Neural cell (in vitro differentiated cells): Measurements from ENCODE around the gene C10orf53. TPM values are rescaled to one million over a fixed set of nuclear protein-coding genes. Genes with fewer than 3 reads are reported as not detected.

Experiments used
- H2AFZ ChIP-seq: fragments of 200-600, 300-800 bp; sonication (generic), shearing (Covaris generic); 2 replicates; pipeline ENCODE4 v1.6.0; 2014; ENCODE audit warnings: low read depth, mild to moderate bottlenecking, antibody characterized with exemption, low read length, moderate library complexity
- H3F3A ChIP-seq: fragments of 200-600 bp; shearing (Covaris generic); 2 replicates; pipeline ENCODE4 v1.6.1; 2016; ENCODE audit warnings: mild to moderate bottlenecking, moderate library complexity, mixed read lengths, antibody characterized with exemption, low read length; ENCODE audit not compliant: insufficient read depth, poor library complexity, severe bottlenecking
- H3K27ac ChIP-seq: fragments of 200-600, 300-800 bp; sonication (generic), shearing (Covaris generic); 2 replicates; pipeline ENCODE4 v1.5.1; 2014; ENCODE audit warnings: mild to moderate bottlenecking, low read length, moderate library complexity
- H3K27me3 ChIP-seq: fragments of 300-800, 200-600 bp; sonication (generic), shearing (Covaris generic); 2 replicates; pipeline ENCODE4 v1.6.0; 2014; ENCODE audit warnings: mild to moderate bottlenecking, low read depth, low read length, moderate library complexity; ENCODE audit not compliant: insufficient read depth
- H3K36me3 ChIP-seq: fragments of 300-800, 200-600 bp; sonication (generic), shearing (Covaris generic); 2 replicates; pipeline ENCODE4 v1.5.1; 2014; ENCODE audit warnings: mild to moderate bottlenecking, antibody characterized with exemption, low read length, moderate library complexity; ENCODE audit not compliant: insufficient read depth
- H3K4me2 ChIP-seq: fragments of 300-800, 200-600 bp; sonication (generic), shearing (Covaris generic); 2 replicates; pipeline ENCODE4 v1.6.0; 2014; ENCODE audit warnings: mild to moderate bottlenecking, low read length
- H3K4me3 ChIP-seq: fragments of 300-800, 200-600 bp; sonication (generic), shearing (Covaris generic); 2 replicates; pipeline ENCODE4 v1.5.1; 2014; ENCODE audit warnings: mild to moderate bottlenecking, low read length, moderate library complexity
- H3K79me2 ChIP-seq: fragments of 200-600 bp; shearing (Covaris generic); replicated peaks from 2 replicates; pipeline ENCODE4 v1.6.0; 2014; ENCODE audit warnings: mild to moderate bottlenecking, low read length, moderate library complexity; ENCODE audit not compliant: insufficient read depth
- H3K9ac ChIP-seq: fragments of 300-800, 200-600 bp; sonication (generic), shearing (Covaris generic); 2 replicates; pipeline ENCODE4 v1.6.1; 2016; ENCODE audit warnings: mild to moderate bottlenecking, low read length, mixed read lengths
- H3K9me2 ChIP-seq: fragments of 200-600 bp; shearing (Covaris generic); 2 replicates; pipeline ENCODE4 v1.6.1; 2016; ENCODE audit warnings: mild to moderate bottlenecking, low read length, mixed read lengths; ENCODE audit not compliant: insufficient read depth
- H3K9me3 ChIP-seq: fragments of 200-600, 300-800 bp; sonication (generic), shearing (Covaris generic); 2 replicates; pipeline ENCODE4 v1.6.1; 2016; ENCODE audit warnings: mild to moderate bottlenecking, mixed run types, low read length, moderate library complexity, mixed read lengths
- H4K20me1 ChIP-seq: fragments of 200-600 bp; shearing (Covaris generic); 2 replicates; pipeline ENCODE4 v1.6.1; 2016; ENCODE audit warnings: mild to moderate bottlenecking, mixed run types; ENCODE audit not compliant: insufficient read depth
- EP300 ChIP-seq: fragments of 450-650 bp; conservative IDR thresholded peaks from 2 replicates; pipeline ENCODE4 v1.6.1; 2014; ENCODE audit warnings: antibody characterized with exemption, mild to moderate bottlenecking, moderate library complexity; ENCODE audit not compliant: poor library complexity, severe bottlenecking
- EZH2 ChIP-seq: fragments of 200-600, 300-800 bp; shearing (Covaris generic), sonication (generic); IDR thresholded peaks from 2 replicates; pipeline ENCODE4 v1.6.1; 2014; ENCODE audit warnings: antibody characterized with exemption, low read length, borderline replicate concordance, mild to moderate bottlenecking; ENCODE audit not compliant: insufficient read depth, poor library complexity, severe bottlenecking
- MXI1 ChIP-seq: fragments of 450-650 bp; conservative IDR thresholded peaks from 2 replicates; pipeline ENCODE4 v1.6.1; 2014; ENCODE audit warnings: antibody characterized with exemption, mild to moderate bottlenecking; ENCODE audit not compliant: poor library complexity, severe bottlenecking
- POLR2AphosphoS5 ChIP-seq: IDR thresholded peaks from 2 replicates; pipeline ENCODE4 v1.6.1; 2012
- RAD21 ChIP-seq: fragments of 450-650 bp; conservative IDR thresholded peaks from 2 replicates; pipeline ENCODE4 v1.6.1; 2014; ENCODE audit warnings: antibody characterized with exemption, mild to moderate bottlenecking, moderate library complexity
- polyA plus RNA-seq: library from polyadenylated mRNA; depleted of rRNA; stranded (reverse); fragments of >200 nt; gene quantifications from 2 replicates; pipeline ENCODE4 v1.2.3, GENCODE V29; 2014
- TF ChIP-seq, protein P1 (sequence below): fragments of 450-650 bp; IDR thresholded peaks from 2 replicates; pipeline ENCODE4 v1.5.1; 2014; ENCODE audit warnings: antibody characterized with exemption, mild to moderate bottlenecking, moderate library complexity; ENCODE audit not compliant: poor library complexity, severe bottlenecking

The C10orf53 gene
- polyA plus RNA-seq, 1 donor from 2014 or later = not detected

DNA sequence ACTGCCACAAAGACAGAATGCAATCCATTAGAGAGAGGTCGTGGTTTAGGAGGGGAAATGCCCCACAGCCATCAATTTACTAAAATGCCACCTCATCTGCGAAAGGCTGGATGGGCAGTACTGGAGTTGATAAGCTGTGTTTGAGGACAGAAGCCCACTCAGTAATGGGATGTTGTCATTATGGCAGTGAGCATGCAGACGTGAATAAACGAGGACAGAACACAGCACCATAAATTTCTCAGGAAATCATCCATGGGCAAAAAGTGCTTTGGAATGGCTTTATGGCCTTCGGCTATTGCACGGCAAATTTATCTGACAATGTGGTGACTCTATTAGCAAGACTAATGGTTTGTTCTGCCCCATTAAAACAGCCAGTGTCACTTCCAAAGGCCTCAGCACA, 15.9 kb upstream of the C10orf53 start:
- H3K4me2 ChIP-seq = no peak overlapping the region
- H3F3A ChIP-seq = no peaks in the 10 kb centered on the region
- H3K4me3 ChIP-seq = no peak overlapping the region
- no peak for TF ChIP-seq POLR2AphosphoS5
- H4K20me1 ChIP-seq = no peaks in the 10 kb centered on the region
- no peaks in the 10 kb centered on the region for H3K79me2 ChIP-seq
- H3K27ac ChIP-seq = no peak overlapping the region
- no peaks in the 10 kb centered on the region for H3K36me3 ChIP-seq
- H3K27me3 ChIP-seq = no peaks in the 10 kb centered on the region
- H3K9me2 ChIP-seq = no peaks in the 10 kb centered on the region
- no peak overlapping the region for H3K9ac ChIP-seq
- H2AFZ ChIP-seq = no peak overlapping the region
- no peaks in the 10 kb centered on the region for H3K9me3 ChIP-seq

DNA sequence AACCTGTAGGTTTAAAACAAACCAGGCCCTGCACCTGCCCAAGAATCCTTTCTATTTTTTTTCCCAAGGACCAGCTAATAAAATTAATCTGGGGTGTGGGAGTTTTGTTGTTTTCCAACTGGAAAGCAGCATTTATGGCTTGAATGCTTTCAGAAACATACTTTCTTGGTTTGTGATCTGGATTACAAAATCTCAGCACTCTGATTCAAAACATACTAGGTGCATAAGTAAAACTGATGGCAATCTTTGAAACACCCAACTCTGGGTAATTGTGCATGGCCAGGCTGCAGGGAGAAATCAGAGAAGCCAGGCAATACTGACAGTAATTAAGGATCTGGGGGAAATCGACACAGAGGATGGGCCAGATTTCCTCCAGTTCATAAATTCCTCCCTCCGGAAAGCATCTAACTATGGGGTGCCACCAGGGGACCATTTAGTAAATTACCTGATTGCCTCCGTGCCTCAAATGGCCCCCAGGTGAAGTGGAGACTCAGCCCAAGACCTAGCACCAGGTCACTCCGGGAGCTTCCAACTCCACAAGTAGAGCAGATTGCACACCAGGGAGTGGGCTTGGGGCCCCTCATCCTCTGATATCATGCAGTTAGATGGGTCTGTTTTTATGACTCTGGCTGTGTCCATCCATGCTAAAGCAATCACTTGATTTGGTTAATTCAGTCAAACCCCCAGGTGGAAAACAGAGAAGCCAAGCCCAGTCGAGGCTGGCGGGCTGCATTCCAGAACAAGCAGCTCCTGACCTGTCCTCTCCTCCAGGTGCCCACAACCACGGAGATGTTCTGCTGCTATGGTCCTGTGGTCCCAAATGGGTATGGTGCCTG, 15.2 kb upstream of the C10orf53 start:
- TF ChIP-seq MXI1 (no peak), RAD21 (no peak), EP300 (no peak)
- TF ChIP-seq, protein P1, sequence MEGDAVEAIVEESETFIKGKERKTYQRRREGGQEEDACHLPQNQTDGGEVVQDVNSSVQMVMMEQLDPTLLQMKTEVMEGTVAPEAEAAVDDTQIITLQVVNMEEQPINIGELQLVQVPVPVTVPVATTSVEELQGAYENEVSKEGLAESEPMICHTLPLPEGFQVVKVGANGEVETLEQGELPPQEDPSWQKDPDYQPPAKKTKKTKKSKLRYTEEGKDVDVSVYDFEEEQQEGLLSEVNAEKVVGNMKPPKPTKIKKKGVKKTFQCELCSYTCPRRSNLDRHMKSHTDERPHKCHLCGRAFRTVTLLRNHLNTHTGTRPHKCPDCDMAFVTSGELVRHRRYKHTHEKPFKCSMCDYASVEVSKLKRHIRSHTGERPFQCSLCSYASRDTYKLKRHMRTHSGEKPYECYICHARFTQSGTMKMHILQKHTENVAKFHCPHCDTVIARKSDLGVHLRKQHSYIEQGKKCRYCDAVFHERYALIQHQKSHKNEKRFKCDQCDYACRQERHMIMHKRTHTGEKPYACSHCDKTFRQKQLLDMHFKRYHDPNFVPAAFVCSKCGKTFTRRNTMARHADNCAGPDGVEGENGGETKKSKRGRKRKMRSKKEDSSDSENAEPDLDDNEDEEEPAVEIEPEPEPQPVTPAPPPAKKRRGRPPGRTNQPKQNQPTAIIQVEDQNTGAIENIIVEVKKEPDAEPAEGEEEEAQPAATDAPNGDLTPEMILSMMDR = no peak
- H3K27me3 ChIP-seq = no peaks in the 10 kb centered on the region

DNA sequence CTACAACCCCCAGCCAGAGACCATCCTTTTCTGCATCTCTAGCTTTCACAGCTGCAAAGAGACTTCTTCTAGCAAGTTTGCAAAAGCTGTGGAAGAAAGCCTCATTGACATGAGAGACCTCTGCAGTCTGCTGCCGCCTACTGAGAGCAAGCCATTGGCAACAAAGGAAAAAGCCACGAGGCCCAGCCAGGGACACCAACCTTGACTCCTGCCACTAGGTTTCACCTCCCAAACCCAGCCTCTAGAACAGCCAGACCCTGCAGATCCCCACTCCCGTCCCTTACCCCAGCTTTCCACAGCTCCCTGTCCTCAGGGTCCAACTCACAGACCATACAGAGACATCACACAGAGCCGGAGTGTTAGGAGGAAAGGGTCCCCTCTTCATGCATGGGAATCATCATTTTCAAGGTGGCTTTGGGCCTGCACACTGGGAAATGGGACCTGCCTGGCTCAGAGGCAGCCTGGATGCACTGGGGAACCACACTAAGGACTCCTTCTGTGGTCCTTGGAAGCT, 14.6 kb upstream of the C10orf53 start:
- H3K36me3 ChIP-seq = no peaks in the 10 kb centered on the region
- no peaks in the 10 kb centered on the region for H3K27me3 ChIP-seq
- H3K79me2 ChIP-seq = no peaks in the 10 kb centered on the region
- H3K4me2 ChIP-seq = no peak overlapping the region
- H3K27ac ChIP-seq = no peak overlapping the region
- H3K9me3 ChIP-seq = no peaks in the 10 kb centered on the region
- no peak overlapping the region for H2AFZ ChIP-seq
- H3K4me3 ChIP-seq = no peak overlapping the region
- no peaks in the 10 kb centered on the region for H4K20me1 ChIP-seq
- TF ChIP-seq EZH2 = no peak
- no peak overlapping the region for H3K9ac ChIP-seq
- no peaks in the 10 kb centered on the region for H3F3A ChIP-seq
- no peaks in the 10 kb centered on the region for H3K9me2 ChIP-seq

More for the DNA sequence above, 15.2 kb upstream of the C10orf53 start:
- Histone ChIP-seq H4K20me1 (no peaks in the 10 kb centered on the region), H2AFZ (no peak overlapping the region), H3K9me2 (no peaks in the 10 kb centered on the region), H3K27ac (no peak overlapping the region), H3K4me3 (no peak overlapping the region), H3K36me3 (no peaks in the 10 kb centered on the region), H3K9ac (no peak overlapping the region), H3K9me3 (no peaks in the 10 kb centered on the region), H3F3A (no peaks in the 10 kb centered on the region), H3K4me2 (no peak overlapping the region), H3K79me2 (no peaks in the 10 kb centered on the region)
